GM18498 (cell line): ENCODE results near the gene GNAL.
"Not testable (repeated sequence)": the region's sequence is repeated elsewhere in the genome, so short reads cannot be mapped to it uniquely, and the experiment has no call there.

ENCODE experiments used
- ATAC-seq: cut with Tn5 transposase; IDR thresholded peaks from one replicate; pipeline ENCODE4 v1.9.1; 2021; ENCODE audit warnings: mild to moderate bottlenecking, moderate library complexity; ENCODE audit not compliant: unreplicated experiment

The GNAL gene

DNA sequence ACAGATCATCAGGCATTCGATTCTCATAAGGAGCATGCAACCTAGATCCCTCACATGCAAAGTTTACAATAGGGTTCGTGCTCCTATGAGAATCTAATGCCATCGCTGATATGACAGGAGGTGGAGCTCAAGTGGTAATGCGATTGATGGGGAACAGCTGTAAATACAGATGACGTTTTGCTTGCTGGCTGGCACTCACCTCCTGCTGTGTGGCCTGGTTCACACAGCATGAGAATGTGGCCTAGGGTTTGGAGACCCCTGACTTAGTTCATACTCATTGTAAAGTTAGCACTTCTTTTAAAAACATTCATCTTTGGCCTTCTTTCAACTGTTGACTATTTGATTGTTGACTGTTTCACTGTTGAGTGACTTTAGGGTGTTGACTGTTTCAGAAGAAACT, 153.5 kb downstream of the GNAL start:
- ATAC-seq, result no peak

DNA sequence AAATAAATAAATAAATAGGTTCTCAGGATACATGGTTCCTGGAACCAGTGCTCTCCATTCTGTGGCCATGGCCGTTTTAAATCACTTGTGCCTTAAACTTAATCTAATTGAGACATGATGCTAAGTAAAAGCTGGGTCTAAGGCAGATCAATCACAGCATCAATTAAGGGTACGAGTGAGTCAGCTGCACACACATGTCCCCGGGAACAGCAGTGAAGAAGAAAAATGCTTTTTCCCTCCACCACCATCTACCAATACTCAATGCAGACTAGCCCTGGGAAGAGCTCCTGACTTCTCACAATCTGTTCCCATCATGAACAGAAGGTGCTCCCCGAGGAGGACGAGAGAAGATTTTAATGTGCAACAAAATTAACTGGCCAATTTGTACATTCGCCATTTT, 155.4 kb downstream of the GNAL start:
- ATAC-seq, result no peak

DNA sequence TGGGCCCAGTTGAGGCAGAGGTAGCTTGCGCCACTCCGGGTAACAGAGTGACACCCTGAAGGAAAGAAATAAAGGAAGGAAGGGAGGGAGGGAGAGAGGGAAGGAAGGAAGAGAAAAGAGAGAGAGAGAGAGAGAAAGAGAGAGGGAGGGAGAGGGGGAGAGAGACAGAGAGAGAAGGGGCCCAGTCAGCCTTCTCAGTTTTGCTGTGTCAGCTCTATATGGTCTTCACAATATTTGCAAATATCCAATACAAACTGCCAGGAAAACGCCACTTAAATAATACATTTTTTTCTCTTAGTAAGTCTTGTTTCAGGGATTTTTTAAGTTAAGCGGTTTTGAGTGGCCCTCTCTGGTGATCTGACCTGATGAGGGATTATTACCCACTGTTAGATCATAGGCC, 156.6 kb downstream of the GNAL start:
- ATAC-seq, result no peak

DNA sequence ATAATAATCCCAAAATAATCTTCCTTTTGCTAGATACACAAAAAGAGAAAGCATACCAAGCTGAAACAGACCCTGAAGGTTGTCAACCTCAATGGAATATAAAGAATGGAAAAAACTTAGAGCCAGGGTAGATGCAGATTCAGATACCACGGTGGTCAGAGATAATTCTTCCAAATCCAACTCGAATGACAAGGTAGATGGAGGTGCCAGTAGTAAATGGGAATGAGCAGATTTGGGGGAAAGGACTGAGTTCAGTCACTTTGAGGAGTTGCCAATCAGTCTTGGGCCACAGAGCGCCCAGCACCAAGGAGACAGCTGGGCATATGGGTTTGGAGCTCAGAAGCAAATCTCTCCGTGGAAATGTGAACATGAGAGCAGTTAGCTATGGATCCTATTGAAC, 158.7 kb downstream of the GNAL start:
- no peak for ATAC-seq

DNA sequence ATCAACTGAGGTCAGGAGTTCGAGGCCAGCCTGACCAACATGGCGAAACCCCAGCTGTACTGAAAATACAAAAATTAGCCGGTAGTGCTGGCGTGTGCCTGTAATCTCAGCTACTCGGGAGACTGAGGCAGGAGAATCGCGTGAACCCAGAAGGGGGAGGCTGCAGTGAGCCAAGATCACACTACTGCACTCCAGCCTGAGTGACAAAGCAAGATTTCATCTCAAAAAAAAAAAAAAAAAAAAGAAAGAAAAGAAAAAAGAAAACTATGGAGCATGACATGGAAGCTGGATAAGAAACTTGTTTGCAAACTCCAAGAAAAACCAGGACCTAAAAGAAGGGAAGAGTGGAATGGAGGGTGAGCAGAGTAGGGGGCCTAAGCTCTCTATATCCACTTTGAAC, 160.2 kb downstream of the GNAL start:
- no peak for ATAC-seq

DNA sequence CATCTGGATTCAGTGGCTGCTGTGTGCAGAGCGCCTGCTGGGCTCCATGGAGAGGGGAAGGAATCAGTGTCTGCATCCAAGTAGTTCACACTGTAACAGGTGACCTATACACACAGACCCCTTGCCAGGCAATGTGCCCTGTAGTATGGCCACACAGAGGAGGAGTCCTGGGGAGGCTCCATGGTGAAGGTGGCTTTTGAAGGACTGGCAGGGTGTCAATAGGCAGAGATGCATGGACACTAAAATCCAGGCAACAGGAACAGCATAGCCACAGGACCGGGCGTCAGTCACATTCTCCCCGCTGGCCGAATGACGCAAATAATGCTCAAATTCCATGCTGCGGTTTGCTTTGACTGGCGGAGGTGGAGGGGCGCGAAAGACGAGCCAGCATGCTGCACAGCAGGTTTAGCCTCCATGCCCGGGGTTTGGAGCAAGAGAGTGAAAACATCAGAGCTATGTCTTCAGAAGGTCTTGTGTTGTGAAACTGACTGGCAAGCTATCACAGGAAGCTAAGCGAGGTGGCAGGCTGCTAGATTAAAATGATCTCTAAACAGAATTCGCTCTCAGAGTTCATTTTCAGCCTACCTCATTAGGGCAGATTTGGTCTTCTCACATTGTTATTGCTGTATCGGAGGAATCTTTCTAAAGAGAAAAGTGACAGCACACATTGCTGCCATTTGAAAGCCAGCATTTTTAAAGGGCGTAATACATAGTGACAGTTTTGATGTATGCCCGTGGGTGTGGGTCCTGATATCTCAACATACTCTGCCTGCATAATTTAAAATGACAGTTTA, 161.0 kb downstream of the GNAL start:
- no peak for ATAC-seq

DNA sequence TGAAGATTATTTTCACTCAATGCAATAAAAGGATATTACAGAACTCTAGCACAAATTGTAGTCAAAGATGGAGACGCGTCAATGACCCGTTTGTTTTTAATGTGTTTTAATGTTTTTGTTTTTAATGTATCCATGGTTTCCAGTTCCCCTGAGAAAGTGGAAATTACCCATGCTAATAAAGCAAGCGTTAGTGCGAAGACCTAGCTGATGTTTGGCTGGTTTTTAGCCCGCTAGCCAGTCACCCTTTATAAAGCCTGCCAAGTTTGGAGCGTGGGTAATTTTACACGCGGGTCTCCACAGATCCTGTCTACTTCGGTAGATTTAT, 161.7 kb downstream of the GNAL start:
- ATAC-seq, result peak; percentile 30

DNA sequence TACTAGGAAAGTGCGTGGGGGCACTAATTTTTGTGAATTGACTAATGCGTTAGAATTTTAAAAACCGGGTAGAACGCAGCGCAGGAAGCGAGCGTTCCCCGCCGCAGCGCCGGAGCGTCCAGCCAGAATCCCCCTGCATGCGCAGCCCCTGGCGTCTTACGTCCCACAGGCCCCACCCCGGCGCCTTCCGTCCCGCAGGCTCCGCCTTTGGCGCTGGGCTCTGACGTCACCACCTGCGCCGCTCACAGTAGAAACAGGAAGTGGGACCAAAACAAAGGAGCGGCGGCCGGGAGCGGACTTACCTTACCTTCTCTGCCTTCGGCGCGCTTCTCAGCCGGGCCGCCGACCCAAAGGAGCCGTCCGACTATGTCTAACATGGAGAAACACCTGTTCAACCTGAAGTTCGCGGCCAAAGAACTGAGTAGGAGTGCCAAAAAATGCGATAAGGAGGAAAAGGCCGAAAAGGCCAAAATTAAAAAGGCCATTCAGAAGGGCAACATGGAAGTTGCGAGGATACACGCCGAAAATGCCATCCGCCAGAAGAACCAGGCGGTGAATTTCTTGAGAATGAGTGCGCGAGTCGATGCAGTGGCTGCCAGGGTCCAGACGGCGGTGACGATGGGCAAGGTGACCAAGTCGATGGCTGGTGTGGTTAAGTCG, 162.2 kb downstream of the GNAL start, which contains the start of gene CHMP1B:
TSS of gene CHMP1B (plus strand) at position 268 of the 660 bp plus-strand sequence. CDS start at position 367, 99 bp downstream.
- peak; percentile 96 for ATAC-seq

DNA sequence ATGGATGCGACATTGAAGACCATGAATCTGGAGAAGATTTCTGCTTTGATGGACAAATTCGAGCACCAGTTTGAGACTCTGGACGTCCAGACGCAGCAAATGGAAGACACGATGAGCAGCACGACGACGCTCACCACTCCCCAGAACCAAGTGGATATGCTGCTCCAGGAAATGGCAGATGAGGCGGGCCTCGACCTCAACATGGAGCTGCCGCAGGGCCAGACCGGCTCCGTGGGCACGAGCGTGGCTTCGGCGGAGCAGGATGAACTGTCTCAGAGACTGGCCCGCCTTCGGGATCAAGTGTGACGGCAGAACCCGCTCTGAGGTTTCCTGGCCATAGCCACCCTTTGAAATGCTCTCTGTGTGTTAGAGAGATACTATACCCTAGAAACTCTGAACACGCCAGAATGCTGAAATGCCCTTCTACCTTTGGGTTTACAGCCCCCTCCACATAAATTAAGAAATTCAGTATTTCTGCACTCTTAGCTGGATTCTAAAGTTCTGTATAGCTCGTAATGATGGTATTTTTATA, 162.8 kb downstream of the GNAL start:
- peak; percentile 28 for ATAC-seq

DNA sequence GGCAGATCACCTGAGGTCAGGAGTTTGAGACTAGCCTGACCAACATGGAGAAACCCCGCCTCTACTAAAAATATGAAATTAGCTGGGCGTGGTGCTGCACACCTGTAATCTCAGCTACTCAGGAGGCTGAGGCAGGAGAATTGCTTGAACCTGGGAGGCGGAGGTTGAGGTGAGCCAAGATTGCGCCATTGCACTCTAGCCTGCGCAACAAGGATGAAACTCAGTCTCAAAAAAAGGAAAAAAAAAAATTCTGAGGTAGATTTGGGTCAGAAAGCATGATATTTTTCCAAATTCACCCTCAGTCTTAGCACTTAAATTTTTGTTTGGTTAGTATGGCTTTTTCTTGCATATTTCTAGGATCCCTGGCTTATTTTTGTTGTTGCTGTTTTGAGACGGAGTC, 165.5 kb downstream of the GNAL start:
- ATAC-seq, result not testable (repeated sequence)

DNA sequence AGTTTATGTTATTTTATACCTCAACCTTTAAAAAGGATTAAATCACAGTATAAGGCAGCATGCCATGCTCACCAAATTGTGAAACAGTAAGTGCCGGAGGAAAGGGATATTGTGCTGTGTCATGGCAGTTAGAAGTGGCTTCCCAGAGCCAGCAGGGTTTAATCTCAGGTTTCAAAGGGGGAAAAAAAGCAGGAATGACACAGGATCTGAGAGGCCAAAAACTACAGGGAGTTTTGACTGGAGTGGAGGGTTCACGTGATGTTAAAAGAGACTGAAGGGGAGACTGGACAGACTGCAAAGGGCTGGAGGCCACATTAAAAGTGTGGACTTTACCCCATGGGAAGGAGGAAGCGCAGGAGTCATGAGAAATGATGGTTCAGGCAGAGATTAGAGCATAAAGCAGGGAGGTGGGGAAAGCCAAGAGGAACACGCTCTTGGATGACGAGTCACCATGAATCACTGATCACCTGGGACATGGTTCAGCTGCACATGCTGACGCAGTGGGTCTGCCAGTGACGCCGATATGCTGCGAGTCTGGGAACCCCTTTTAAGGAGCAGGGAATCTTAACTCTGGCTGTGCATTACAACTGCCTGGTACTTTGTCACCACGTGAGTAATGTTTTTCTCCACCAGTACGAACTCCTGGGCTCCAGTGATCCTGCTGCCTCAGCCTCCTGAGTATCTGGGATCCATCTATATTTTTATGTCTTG, 168.3 kb downstream of the GNAL start:
- no peak for ATAC-seq

DNA sequence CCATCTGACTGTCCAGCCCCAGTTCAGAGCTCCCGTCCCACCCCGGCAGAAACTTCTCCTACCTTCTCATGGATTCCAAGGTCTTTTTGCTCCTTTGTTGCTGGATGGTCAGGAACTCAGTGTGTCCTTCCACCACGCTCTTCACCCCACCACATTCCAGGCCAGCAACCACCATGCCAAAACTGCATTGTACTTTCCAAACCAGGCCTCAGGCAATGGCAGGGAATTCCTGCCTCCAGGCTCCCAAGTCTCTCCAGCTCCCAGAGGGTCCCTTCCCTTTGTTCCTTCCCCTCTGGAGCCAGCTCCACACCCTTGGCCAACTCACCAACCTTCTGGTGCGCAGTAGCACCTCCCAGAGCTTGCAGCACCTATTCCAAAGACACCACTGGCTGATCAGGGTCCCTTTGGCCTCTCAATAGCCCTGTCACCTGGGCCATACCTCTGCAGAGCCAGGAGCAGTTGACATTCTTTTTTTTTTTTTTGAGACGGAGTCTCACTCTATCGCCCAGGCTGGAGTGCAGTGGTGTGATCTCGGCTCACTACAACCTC, 170.3 kb downstream of the GNAL start:
- ATAC-seq, result no peak

DNA sequence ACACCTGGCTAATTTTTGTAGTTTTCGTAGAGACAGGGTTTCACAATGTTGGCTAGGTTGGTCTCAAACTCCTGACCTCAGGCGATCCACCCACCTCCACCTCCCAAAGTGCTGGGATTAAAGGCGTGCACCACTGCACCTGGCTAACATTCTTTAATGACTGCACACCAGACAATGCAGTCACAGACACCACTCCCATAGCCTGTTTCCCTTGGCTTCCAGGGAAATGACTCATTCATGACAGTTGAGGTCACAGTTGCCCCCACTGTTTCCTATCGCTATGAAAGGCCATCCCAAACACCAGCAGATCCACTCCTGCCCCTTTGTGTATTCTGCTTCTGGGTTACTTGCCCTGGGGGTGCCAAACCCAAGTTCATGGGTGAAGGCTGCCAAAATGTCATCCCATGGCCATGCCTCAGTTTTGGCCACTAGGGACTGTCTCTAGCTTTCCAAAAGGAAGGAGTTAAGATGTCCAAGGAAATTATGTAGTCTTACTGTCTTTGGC, 170.9 kb downstream of the GNAL start:
- ATAC-seq, result no peak

DNA sequence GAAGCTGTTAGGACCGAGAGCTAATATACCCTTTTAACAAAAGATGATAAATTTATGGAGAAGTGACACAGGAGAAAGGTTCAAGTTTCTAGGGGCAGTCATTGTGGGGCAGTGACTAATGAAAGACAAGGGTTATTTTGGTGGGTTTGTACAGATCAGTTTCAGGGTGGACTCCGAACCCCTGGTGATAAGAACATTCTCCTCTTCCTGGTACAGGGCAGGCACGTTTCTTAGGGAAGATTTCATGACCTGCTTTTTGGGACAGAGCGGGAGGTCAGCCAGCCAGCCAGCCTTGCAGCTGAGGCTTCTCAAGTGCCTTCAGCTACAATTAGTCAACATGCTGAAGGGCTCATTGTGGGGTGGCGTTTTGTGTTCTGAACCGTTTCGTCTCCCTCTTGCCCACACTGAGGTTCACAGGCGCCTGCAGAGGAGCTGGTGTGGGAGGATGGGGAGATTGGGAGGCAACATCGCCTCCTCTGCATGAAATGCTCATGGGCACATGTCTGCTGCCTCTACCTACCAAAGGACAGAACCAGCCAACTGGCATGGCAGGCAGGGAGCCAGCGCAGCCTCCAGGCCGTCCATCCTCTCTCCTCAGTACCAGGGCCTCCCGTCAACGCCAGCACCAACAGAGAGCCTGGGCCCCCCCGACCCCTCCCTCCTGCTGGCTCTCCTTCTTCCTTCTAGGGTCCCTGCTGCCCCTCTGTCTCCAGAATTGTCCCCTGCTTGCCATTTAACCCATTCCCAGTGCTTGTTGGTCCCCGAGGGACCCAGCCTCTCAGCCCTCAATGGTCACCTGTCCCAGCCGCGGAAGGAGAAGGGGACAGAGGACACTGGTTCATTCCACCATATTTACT, 171.8 kb downstream of the GNAL start:
- no peak for ATAC-seq

DNA sequence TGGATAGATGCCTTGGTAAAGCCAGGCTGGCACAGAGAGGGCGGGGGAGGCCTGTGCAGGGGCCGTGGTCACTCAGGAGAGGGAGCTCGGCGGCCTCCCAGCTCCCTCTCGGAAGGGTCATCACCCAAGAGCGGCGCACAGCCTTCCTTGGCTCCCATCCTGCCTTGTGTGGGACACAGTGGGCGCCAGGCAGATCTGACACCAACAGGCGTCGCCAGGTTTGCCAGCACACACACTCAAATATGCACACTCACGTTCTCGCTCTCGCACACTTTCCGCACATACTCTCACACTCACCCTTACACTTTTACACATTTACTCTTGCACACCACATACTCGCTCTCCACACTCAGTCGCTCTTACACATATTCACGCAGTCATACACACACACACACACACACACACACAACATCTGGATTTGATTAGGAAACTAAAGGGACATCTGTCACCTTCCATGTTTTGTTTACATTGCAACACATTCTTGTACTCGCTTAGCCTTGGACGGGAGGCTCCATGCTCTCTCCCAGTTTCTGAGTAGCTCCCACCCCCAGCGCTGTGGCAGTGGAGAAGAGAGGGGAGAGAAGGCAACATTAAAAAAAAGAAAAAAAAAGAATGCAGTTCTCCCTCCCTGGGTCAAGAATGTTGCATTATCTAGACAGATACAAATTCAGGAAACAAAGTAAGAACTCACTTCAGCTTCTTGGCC, 172.7 kb downstream of the GNAL start:
- no peak for ATAC-seq

DNA sequence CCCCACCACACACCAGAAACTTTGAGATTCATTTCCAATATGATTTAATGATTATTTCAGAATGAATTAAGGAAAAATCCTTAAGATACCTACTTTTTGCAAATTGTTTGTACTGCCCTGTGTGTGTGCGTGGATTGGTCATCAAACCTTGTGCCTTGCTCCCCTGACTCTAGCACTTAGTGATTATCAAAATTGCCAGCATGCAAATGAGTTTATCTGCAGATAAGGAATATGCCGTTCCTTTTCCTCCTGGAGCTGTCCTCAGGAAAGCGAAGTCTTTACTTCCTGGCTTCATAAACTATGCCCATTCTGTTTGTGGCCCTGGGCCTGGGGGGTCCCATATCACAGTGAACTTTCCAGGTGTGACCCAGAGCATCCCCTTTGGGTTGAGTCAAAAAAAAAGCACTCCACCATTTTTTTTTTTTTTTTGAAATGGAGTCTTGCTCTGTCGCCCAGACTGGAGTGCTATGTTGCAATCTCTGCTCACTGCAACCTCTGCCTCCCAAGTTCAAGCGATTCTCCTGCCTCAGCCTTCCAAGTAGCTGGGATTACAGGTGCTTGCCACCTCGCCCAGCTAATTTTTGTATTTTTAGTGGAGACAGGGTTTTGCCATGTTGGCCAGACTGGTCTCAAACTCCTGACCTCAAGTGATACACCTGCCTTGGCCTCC, 173.5 kb downstream of the GNAL start:
- no peak for ATAC-seq

DNA sequence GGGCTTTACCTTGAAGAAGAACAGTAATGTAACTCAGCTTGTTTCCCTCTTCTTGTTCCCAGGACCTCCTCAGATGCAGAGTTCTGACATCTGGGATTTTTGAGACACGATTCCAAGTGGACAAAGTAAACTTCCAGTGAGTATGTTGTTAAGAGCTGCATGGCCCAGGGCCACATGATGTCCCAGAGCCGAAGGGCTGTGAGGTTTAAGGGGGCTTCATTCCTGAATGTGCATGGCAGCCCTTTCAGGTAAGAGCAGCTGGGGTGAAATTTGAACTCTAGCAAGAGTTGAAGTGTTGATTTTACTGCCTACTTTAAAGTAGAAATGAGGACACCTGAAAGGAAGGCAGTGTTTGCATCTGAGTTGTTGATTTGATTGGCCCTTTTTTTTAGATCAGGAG, 175.4 kb downstream of the GNAL start:
- ATAC-seq, result no peak

DNA sequence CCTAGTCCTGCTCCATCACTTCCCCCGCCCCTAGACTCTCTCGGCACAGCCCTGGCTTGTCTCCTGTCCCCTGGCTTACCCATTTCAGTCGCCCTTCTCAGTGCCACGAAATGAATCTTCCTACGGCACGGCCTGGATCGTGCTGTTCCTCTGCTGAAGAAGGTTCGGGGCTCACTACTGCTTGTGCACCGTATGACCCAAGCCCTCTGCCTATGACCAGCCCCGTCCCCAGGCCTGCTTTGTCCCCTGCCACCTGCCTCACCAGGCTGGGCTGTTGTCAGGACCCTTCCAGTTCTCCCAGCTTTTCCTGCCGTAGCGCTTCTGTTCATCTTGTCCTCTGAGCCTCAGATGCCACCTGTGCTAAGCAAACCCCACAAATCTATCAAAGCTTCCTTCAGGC, 176.0 kb downstream of the GNAL start:
- no peak for ATAC-seq

DNA sequence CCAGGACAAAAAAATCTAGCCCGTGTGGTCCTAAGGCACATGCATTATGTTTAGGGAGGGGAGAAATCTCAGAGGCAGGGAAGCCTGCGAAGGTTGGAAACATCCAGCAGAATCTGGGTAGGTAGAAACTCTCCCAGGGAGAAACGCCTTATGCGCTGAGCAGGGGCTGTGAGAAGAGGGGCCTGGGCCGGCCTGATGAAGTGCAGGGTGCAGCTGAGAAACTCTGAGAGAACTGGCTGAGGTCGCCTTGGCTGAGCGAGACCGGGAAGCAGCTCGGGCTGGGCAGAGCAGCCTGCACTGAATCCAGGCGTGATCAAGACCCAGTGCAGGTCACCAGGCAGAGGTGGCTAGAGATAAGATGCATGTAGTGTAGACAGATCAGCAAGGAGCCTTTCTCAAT, 177.3 kb downstream of the GNAL start:
- no peak for ATAC-seq
